CD4-positive, alpha-beta T cell treated with Interleukin-10 for 1 hour (primary cell): ENCODE measurements around the gene LRRC31.

ENCODE experiments used
- DNase-seq: peaks from one replicate; pipeline ENCODE4 v3.0.0-alpha.2; 2020

LRRC31 gene

GRCh38 chr3:169861871-169862270 lies 7.9 kb downstream of the LRRC31 start:
- no peak for DNase-seq

- DNase-seq: no peak
These were observed 11.9 kb downstream of the LRRC31 start for GRCh38 chr3:169857811-169858210.

GRCh38 chr3:169855514-169855913 lies 14.2 kb downstream of the LRRC31 start:
- no peak for DNase-seq

GRCh38 chr3:169850618-169851017 lies 19.1 kb downstream of the LRRC31 start:
- no peak for DNase-seq

GRCh38 chr3:169848741-169849140 lies 21.0 kb downstream of the LRRC31 start:
- no peak for DNase-seq

GRCh38 chr3:169847896-169848295 lies 21.8 kb downstream of the LRRC31 start:
- no peak for DNase-seq

- no peak for DNase-seq
These were observed 23.1 kb downstream of the LRRC31 start for GRCh38 chr3:169846458-169847193.

- DNase-seq: no peak
These were observed 26.8 kb downstream of the LRRC31 start for GRCh38 chr3:169842960-169843359.

GRCh38 chr3:169841171-169841570 lies 28.6 kb downstream of the LRRC31 start:
- DNase-seq: no peak

- no peak for DNase-seq
These were observed 31.2 kb downstream of the LRRC31 start for GRCh38 chr3:169838511-169839030.

- no peak for DNase-seq
These were observed 32.8 kb downstream of the LRRC31 start for GRCh38 chr3:169836942-169837275.

- DNase-seq: no peak
These were observed 33.4 kb downstream of the LRRC31 start for GRCh38 chr3:169836078-169836941.

- no peak for DNase-seq
These were observed 34.2 kb downstream of the LRRC31 start for GRCh38 chr3:169835533-169835932.

GRCh38 chr3:169827712-169828111 lies 42.0 kb downstream of the LRRC31 start:
- no peak for DNase-seq

GRCh38 chr3:169825316-169825715 lies 44.4 kb downstream of the LRRC31 start:
- no peak for DNase-seq

GRCh38 chr3:169822983-169823382 lies 46.8 kb downstream of the LRRC31 start:
- DNase-seq: no peak

- no peak for DNase-seq
These were observed 47.2 kb downstream of the LRRC31 start for GRCh38 chr3:169822540-169822939.

- no peak for DNase-seq
These were observed 47.6 kb downstream of the LRRC31 start for GRCh38 chr3:169822091-169822490.

GRCh38 chr3:169818316-169818715 lies 51.4 kb downstream of the LRRC31 start:
- DNase-seq: no peak

- DNase-seq: no peak
These were observed 54.1 kb downstream of the LRRC31 start for GRCh38 chr3:169815590-169816150.

- DNase-seq: peak; percentile 83
These were observed 55.8 kb downstream of the LRRC31 start for GRCh38 chr3:169813757-169814517.

GRCh38 chr3:169813278-169813677 lies 56.5 kb downstream of the LRRC31 start:
- peak; percentile 6 for DNase-seq
